OCI-LY7 (cell line): ENCODE results near the gene ICE2. TPM values are rescaled to one million over a fixed set of nuclear protein-coding genes. Genes with fewer than 3 reads are reported as not detected.

Source experiments
- BruUV-seq: library from RNA; stranded (reverse); fragments of 400-500 nt; replicated peaks from 2 replicates; lab custom pipeline; 2021; lab: Mats Ljungman, UMichigan
- CTCF ChIA-PET: fragments of 300-600 bp; sonication (Branson Sonifier 250); formaldehyde crosslinking; loops from one replicate; lab custom pipeline; 2022; ENCODE audit warnings: antibody characterized with exemption; ENCODE audit not compliant: unreplicated experiment; lab: Charles Lee
- POLR2A ChIA-PET: fragments of 300-600 bp; sonication (Branson Sonifier 250); formaldehyde crosslinking; loops from one replicate; lab custom pipeline; 2022; ENCODE audit warnings: antibody characterized with exemption; lab: Charles Lee
- DNase-seq: peaks from one replicate; pipeline ENCODE4 v3.0.0-alpha.2; 2015; ENCODE audit warnings: low spot score
- H2AFZ ChIP-seq: fragments of 200-600 bp; sonication (generic), shearing (Covaris generic); 2 replicates; pipeline ENCODE4 v1.6.1; 2014; ENCODE audit warnings: mild to moderate bottlenecking, antibody characterized with exemption, low read length, moderate library complexity
- H3K27ac ChIP-seq: fragments of 200-600 bp; sonication (generic); 2 replicates; pipeline ENCODE4 v1.5.1; 2014; ENCODE audit warnings: mixed run types, low read depth, mild to moderate bottlenecking, moderate library complexity, low read length, inconsistent platforms; ENCODE audit not compliant: poor library complexity, severe bottlenecking
- H3K36me3 ChIP-seq: fragments of 200-600 bp; sonication (generic); 2 replicates; pipeline ENCODE4 v1.6.1; 2014; ENCODE audit warnings: mild to moderate bottlenecking, antibody characterized with exemption, low read length, moderate library complexity, mixed read lengths; ENCODE audit not compliant: insufficient read depth
- H3K4me1 ChIP-seq: fragments of 200-600 bp; sonication (generic); 2 replicates; pipeline ENCODE4 v1.5.1; 2014; ENCODE audit warnings: mild to moderate bottlenecking, low read length; ENCODE audit not compliant: insufficient read depth, poor library complexity, severe bottlenecking
- H3K4me2 ChIP-seq: fragments of 200-600 bp; sonication (generic); 2 replicates; pipeline ENCODE4 v1.6.1; 2014; ENCODE audit warnings: mild to moderate bottlenecking, low read length
- H3K4me3 ChIP-seq: fragments of 200-600 bp; sonication (generic); 2 replicates; pipeline ENCODE4 v1.5.1; 2014; ENCODE audit warnings: mild to moderate bottlenecking, low read depth, low read length; ENCODE audit not compliant: poor library complexity, severe bottlenecking
- H3K79me2 ChIP-seq: fragments of 200-600 bp; sonication (generic); 2 replicates; pipeline ENCODE4 v1.6.1; 2016; ENCODE audit warnings: low read depth, mild to moderate bottlenecking, low read length, moderate library complexity, mixed read lengths; ENCODE audit not compliant: insufficient read depth
- H3K9me2 ChIP-seq: fragments of 200-600 bp; sonication (generic); 2 replicates; pipeline ENCODE4 v1.6.1; 2016; ENCODE audit warnings: mild to moderate bottlenecking, low read length, mixed read lengths; ENCODE audit not compliant: insufficient read depth
- H3K9me3 ChIP-seq: fragments of 200-600 bp; sonication (generic); 2 replicates; pipeline ENCODE4 v1.6.1; 2014; ENCODE audit warnings: mild to moderate bottlenecking, mixed run types, low read length, mixed read lengths
- H4K20me1 ChIP-seq: fragments of 200-600 bp; sonication (generic); 2 replicates; pipeline ENCODE4 v1.6.1; 2014; ENCODE audit warnings: mild to moderate bottlenecking, antibody characterized with exemption, low read length, moderate library complexity, mixed read lengths; ENCODE audit not compliant: insufficient read depth
- CTCF ChIP-seq: fragments of 200-600 bp; sonication (generic); conservative IDR thresholded peaks from 2 replicates; pipeline ENCODE4 v1.5.1; 2014; ENCODE audit warnings: mild to moderate bottlenecking, antibody characterized with exemption, low read length, moderate library complexity, mixed read lengths
- EZH2phosphoT487 ChIP-seq: fragments of 200-600 bp; sonication (generic); IDR thresholded peaks from 2 replicates; pipeline ENCODE4 v1.6.1; 2018; ENCODE audit warnings: low read depth, borderline replicate concordance, mild to moderate bottlenecking, mixed run types, antibody characterized with exemption, low read length, moderate library complexity, mixed read lengths
- intact Hi-C: fragments of 100-400 bp; cut with micrococcal nuclease; formaldehyde crosslinking; loops from one replicate; pipeline ENCODE4 v1.10.0; 2022; ENCODE audit not compliant: unreplicated experiment
- total RNA-seq, 2 experiments: library from RNA; depleted of rRNA in 1 of 2; stranded (reverse); fragments of >200 nt in 1 of 2; shearing (Covaris generic) in 1 of 2; gene quantifications; 2 replicates each; pipeline ENCODE4 v1.2.3, GENCODE V29; 2014 to 2022

Gene ICE2
- total RNA-seq, 2 experiments from 2014 or later = 37.1 to 78.1 TPM

- Histone ChIP-seq H3K9me2 (no peaks in the 10 kb centered on the region), H3K4me2 (no peak overlapping the region), H3K9me3 (no peaks in the 10 kb centered on the region), H3K4me1 (no peaks in the 10 kb centered on the region), H2AFZ (no peak overlapping the region), H3K27ac (no peak overlapping the region), H4K20me1 (no peaks in the 10 kb centered on the region), H3K79me2 (no peaks in the 10 kb centered on the region), H3K4me3 (no peak overlapping the region), H3K36me3 (no peaks in the 10 kb centered on the region)
- TF ChIP-seq CTCF (no peak), EZH2phosphoT487 (no peak)
- intact Hi-C loops = no loop called here
- POLR2A ChIA-PET = no interaction called here
- CTCF ChIA-PET = no interaction called here
- no peak for DNase-seq
- no TSS peak for BruUV-seq
Observed at GRCh38 chr15:60389261-60390077, 89.5 kb downstream of the ICE2 start.

GRCh38 chr15:60387321-60387720 lies 91.6 kb downstream of the ICE2 start:
- Histone ChIP-seq H3K4me2 (no peak overlapping the region), H3K4me3 (no peak overlapping the region), H2AFZ (no peak overlapping the region), H3K9me3 (no peaks in the 10 kb centered on the region), H3K79me2 (no peaks in the 10 kb centered on the region), H3K4me1 (no peaks in the 10 kb centered on the region), H3K9me2 (no peaks in the 10 kb centered on the region), H3K36me3 (no peaks in the 10 kb centered on the region), H3K27ac (no peak overlapping the region), H4K20me1 (no peaks in the 10 kb centered on the region)
- DNase-seq = no peak
- TF ChIP-seq CTCF (no peak), EZH2phosphoT487 (no peak)
- ChIA-PET CTCF (no interaction called here), POLR2A (no interaction called here)
- BruUV-seq = no TSS peak
- intact Hi-C loops = no loop called here

GRCh38 chr15:60386615-60387014 lies 92.3 kb downstream of the ICE2 start:
- no peak overlapping the region for H3K4me2 ChIP-seq
- no peak overlapping the region for H3K4me3 ChIP-seq
- DNase-seq = no peak
- intact Hi-C loops = no loop called here
- TF ChIP-seq CTCF (no peak), EZH2phosphoT487 (no peak)
- no peaks in the 10 kb centered on the region for H3K36me3 ChIP-seq
- no peaks in the 10 kb centered on the region for H3K9me2 ChIP-seq
- no peak overlapping the region for H3K27ac ChIP-seq
- POLR2A ChIA-PET = interaction anchor here (0.7 kb wide), 1 partner anchor 19 kb away, joined by 3 read pairs; no protein-coding TSS in a partner anchor
- no TSS peak for BruUV-seq
- H3K9me3 ChIP-seq = no peaks in the 10 kb centered on the region
- CTCF ChIA-PET = no interaction called here
- H4K20me1 ChIP-seq = no peaks in the 10 kb centered on the region
- no peak overlapping the region for H2AFZ ChIP-seq
- no peaks in the 10 kb centered on the region for H3K4me1 ChIP-seq
- no peaks in the 10 kb centered on the region for H3K79me2 ChIP-seq
